GM21529 (cell line): ENCODE measurements around the gene SLC25A33.

Experiments
- ATAC-seq: cut with Tn5 transposase; IDR thresholded peaks from one replicate; pipeline ENCODE4 v1.9.1; 2021; ENCODE audit not compliant: unreplicated experiment

The SLC25A33 gene

GRCh38 chr1:9599741-9600140 lies 60.5 kb downstream of the SLC25A33 start:
- ATAC-seq: no peak

DNA sequence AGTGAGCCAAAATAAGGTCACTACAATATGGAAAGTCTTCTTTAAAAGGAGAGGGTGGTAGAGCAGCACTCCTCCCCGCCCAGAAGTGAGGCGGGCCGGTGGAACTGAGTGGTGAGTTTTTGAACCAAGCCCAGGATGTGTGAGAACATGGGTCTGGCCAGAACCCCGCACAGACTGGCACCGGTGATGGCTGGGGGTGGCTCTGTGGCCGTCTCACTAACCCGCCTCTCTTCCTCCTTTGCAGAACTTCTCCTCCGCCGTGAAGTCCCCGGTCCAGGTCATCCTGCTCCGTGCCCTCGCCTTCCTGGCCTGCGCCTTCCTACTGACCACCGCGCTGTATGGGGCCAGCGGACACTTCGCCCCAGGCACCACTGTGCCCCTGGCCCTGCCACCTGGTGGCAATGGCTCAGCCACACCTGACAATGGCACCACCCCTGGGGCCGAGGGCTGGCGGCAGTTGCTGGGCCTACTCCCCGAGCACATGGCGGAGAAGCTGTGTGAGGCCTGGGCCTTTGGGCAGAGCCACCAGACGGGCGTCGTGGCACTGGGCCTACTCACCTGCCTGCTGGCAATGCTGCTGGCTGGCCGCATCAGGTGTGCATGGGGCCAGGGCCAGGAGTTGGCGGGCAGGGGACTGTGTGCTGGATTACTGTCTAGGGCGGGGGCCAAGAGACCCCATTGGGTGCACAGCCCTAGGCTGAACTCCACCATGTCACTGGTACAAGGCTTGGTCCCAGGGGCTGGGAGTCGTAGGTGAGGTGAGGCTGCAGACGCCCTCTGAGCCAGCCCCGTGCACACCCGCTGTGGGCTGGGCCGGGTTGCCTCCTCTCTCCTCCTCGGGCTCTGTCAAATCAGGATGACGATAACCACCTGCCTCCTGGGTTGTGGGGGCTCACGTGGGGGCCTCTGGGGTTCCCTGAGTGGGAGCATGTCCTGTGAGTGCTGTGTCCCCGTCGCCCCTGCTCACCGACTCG lies 61.9 kb downstream of the SLC25A33 start:
- no peak for ATAC-seq

DNA sequence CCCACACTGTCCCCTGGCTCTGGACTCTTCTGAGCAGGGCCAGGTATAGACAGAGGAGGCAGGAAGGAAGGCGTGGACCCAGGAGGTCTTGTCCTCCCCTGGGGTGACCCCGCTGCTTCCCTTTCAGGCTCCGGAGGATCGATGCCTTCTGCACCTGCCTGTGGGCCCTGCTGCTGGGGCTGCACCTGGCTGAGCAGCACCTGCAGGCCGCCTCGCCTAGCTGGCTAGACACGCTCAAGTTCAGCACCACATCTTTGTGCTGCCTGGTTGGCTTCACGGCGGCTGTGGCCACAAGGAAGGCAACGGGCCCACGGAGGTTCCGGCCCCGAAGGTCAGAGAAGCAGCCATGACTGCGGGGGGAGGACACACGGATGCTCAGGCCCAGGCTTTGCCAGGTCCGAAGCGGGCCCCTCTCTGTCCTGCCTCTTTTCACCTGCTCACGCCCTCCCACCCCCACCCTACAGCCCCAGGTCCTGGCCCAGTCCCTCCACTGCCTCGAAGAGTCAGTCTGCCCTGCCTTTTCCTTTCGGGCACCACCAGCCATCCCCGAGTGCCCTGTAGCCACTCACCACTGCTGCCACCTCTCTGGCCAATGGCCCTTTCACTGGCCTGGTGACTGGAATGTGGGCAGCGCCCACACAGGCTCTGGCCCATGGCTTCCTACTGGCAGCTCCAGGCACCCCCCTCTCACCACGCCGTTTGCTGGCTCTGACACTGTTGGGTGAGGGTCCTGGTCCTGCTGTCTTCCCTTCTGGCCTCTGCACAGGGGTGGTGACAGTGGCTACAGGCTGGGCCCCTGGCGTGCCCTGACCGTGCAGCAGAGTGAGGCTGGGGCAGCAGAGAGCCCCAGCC lies 62.9 kb downstream of the SLC25A33 start:
- no peak for ATAC-seq

DNA sequence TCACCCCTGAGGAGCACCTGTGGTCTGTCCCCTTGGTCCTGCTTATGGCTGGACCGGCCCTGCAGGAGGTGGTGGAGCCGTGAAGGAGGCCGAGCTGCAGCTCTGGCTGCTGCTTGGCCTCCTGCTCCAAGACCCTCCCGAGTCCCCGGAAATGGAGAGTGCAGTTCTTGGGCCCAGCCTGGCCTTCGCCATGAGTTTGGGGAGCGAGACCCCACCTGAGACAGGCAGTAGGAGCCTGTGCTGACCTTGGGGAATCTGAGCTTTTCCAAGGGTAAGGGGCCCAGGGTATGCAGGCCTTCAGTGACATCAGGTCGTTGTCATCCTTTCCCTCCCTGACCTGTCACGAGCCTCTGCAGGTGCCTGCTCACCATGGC lies 63.5 kb downstream of the SLC25A33 start:
- no peak for ATAC-seq

GRCh38 chr1:9603307-9603706 lies 64.0 kb downstream of the SLC25A33 start:
- ATAC-seq: no peak

GRCh38 chr1:9603766-9604753 lies 64.8 kb downstream of the SLC25A33 start:
- no peak for ATAC-seq

GRCh38 chr1:9604836-9605235 lies 65.6 kb downstream of the SLC25A33 start:
- ATAC-seq: no peak

DNA sequence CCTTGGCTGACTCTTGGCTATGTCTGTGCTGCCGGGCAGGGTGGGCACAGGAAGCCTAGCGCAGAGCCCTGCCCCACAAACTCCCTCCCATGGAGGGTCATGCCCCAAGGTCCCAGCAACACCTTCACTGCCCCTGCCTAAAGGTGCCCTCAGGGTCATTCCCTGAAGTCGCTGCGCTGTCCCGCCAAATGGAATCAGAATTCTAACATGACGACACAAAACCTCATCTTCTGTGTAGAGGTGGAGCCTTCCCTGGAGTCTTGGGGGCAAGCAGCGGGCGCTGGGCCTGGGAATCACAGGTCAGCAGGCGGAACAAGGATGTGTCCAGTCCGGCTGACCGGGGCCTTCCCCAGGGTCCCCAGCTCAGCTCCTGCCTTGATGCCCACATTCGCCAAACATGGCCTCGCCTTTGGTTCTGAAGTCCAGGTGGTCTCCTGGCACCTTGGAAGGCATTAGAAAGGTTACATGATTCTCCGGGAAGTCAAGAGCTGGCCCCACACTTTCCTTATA lies 66.7 kb downstream of the SLC25A33 start:
- no peak for ATAC-seq

DNA sequence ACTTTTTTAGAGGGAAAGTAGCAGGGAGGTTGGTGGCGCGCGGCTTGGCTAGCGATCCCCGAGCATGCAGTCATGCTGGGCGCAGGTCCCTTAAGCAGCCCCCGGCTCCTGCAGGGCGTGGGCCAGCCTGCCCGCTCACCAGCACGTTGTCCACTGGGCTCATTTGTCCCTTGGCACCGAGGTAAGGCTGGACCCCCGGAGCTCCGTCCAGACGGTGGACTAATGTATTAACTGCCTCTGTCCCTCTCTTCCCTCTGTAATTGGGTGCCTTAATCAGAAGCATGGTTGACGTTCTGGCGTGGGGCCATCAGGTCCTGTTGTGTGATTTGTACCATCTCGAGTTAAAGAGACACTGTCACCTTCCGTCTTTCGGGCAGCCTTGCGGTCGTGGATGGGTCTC lies 67.2 kb downstream of the SLC25A33 start:
- ATAC-seq: no peak

- ATAC-seq: no peak
These were observed 67.7 kb downstream of the SLC25A33 start for GRCh38 chr1:9606948-9607347.

DNA sequence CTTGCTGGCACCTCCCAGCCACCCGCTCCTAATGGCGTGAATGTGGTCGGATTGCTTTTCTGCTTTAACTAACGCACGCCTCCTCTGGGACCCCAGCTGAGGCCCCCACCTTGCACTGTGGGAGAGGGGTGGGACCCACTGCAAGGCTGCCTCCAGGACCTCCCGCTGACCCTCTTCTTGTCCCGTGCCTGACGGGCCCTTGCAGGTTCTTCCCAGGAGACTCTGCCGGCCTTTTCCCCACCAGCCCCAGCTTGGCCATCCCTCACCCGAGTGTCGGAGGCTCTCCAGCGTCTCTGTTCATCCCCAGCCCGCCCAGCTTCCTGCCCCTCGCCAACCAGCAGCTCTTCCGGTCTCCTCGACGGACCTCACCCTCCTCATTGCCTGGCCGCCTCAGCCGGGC lies 68.1 kb downstream of the SLC25A33 start:
- no peak for ATAC-seq

- ATAC-seq: no peak
These were observed 70.7 kb downstream of the SLC25A33 start for GRCh38 chr1:9609998-9610397.

DNA sequence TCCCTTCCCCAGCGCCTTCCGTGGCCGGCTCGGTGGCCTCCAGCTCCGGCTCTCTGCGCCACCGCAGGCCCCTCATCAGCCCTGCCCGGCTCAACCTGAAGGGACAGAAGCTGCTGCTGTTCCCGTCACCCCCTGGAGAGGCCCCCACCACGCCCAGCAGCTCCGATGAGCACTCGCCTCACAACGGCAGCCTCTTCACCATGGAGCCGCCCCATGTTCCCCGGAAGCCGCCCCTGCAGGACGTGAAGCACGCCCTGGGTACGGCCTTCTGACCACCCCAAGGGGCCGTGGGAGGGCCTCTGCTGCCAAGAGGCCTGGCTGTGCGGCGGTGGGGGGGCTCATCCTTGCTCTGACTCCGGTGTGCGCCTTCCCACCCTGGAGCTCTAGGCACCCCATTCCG lies 71.3 kb downstream of the SLC25A33 start:
- no peak for ATAC-seq

GRCh38 chr1:9611716-9612115 lies 72.5 kb downstream of the SLC25A33 start:
- no peak for ATAC-seq

DNA sequence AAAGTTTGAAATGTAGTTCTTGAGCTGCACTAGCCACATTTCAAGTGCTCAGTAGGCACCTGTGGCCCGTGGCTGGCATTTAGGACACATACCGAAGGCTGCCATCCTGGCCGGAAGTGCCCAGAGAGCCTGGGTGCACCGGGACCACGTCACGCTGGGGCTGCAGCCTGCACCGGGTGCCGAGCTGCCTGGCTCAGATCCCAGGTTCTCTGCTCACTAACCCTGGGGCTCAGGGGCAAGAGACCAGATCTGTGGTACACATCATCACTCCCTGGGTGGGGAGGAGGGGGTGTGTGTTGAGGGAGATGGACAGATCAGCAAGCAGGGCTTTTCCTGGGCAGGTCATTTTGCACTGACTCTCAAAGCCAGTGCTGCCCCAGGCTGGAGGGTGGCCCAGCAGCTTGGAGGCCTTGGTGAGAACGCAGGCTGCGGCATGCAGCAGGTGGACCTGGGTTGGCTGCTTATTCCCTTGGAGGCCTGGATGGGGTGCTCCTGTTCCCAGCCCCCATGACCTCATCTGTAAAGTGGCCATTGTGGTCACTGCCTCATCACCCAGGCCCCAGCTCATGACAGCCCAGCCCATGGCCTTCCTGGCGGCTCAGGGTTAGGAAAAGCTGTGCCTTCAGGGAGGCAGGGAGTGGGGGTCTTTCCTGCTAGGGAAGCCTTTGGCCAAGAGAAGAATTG lies 73.0 kb downstream of the SLC25A33 start:
- ATAC-seq: no peak

- no peak for ATAC-seq
These were observed 73.8 kb downstream of the SLC25A33 start for GRCh38 chr1:9612871-9613624.

DNA sequence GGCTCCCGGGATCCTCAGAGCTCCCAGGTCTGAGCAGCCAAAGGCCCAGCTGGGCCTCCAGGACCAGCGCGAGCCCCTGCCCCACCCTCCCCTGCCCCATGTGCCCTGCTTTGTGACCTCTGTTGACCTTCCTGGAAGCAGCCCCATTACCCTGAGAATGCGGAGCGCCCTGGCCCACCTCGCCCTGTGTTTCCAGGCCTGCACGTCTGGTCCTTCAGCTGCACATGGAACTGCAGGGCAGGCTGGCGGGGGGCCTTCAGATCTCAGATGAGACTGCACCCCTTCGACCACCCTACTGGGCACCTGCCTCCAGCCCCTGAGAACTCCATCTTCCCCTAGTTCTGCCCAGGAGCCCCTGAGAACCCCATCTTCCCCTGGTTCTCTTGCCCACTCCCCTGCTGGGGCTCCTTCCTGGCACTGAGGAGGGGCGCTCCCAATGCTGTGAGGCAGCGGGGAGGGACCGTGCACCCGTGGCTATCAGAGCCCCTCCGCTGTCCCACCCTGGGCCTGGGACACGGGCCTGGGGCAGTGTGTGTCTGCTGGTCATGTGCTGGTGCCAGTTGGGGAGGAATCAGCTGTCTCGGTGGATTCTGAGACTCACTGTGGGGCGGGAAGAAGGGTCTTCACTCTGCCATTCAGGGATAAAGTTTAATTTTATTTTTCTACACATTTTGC lies 74.5 kb downstream of the SLC25A33 start:
- no peak for ATAC-seq

DNA sequence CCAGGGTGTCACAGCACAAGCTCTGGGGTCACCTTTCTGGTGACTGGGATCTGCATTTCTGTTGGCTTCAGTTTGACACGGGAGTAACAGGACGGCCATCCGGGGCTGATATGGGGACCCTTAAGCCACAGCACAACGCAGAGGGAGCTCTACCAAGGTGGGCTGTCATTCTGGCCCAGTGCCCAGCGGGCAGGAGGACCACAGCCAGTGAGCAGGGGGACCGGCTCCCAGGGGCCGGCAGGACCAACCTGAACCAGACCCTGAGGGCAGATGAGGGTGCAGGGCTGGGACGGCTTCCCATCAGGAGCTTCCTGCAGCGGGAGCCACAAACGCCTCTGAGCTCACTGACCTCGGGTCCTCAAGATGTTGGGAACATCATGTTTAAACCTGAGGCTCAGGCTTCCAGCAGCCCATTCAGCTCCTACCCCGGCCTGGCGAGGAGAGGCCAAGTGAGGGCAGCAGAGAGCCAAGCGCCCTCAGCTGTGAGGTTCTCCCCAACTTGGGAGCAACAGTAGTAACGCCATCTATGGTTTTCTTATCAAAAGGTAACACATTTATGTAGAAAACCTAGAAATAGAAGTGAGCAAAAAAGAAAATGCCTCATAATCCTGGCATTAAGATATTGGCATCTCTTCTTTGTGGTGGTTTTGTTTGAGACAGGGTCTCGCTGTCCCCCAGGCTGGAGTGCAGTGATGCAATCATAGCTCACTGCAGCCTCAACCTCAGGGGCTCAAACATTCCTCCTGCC lies 76.2 kb downstream of the SLC25A33 start:
- ATAC-seq: no peak
